C4-2B (cell line): ENCODE measurements around the gene SLC4A4.

Experiments
- H3K27ac ChIP-seq: fragments of 450-650 bp; 2 replicates; pipeline ENCODE4 v1.5.1; 2017
- CTCF ChIP-seq: fragments of 450-650 bp; conservative IDR thresholded peaks from 2 replicates; pipeline ENCODE4 v1.5.1; 2017; ENCODE audit warnings: mild to moderate bottlenecking
- ZFX ChIP-seq: fragments of 450-650 bp; IDR thresholded peaks from 2 replicates; pipeline ENCODE4 v1.6.1; 2017

The SLC4A4 gene

GRCh38 chr4:71476240-71476639, 137.4 kb downstream of the SLC4A4 start:
- no peak for TF ChIP-seq ZFX
- TF ChIP-seq CTCF: no peak
- no peak overlapping the region for H3K27ac ChIP-seq

GRCh38 chr4:71486550-71487343, 147.9 kb downstream of the SLC4A4 start:
- no peak for TF ChIP-seq CTCF
- no peak for TF ChIP-seq ZFX
- peak overlapping the region; percentile 42; the same call in 1 of the 2 replicates for H3K27ac ChIP-seq

- no peak for TF ChIP-seq CTCF
- no peak for TF ChIP-seq ZFX
- H3K27ac ChIP-seq: peak overlapping the region; percentile 42; the same call in 1 of the 2 replicates
Observed at GRCh38 chr4:71487344-71487920, 148.6 kb downstream of the SLC4A4 start.

GRCh38 chr4:71494539-71494938, 155.7 kb downstream of the SLC4A4 start:
- no peak overlapping the region for H3K27ac ChIP-seq
- no peak for TF ChIP-seq ZFX
- 0 out of 2 replicates have a peak, but pooled peaks have one; percentile 6 for TF ChIP-seq CTCF

GRCh38 chr4:71495454-71495853, 156.6 kb downstream of the SLC4A4 start:
- no peak overlapping the region for H3K27ac ChIP-seq
- TF ChIP-seq ZFX (no peak), CTCF (no peak)

- H3K27ac ChIP-seq: no peak overlapping the region
- no peak for TF ChIP-seq CTCF
- TF ChIP-seq ZFX: no peak
Observed at GRCh38 chr4:71497078-71497477, 158.3 kb downstream of the SLC4A4 start.

- no peak for TF ChIP-seq CTCF
- TF ChIP-seq ZFX: no peak
- no peak overlapping the region for H3K27ac ChIP-seq
Observed at GRCh38 chr4:71498002-71498401, 159.2 kb downstream of the SLC4A4 start.
